Measurements from ENCODE around the gene INPP5E.

INPP5E gene

GRCh38 chr9:136465500-136466154 is 26.0 kb upstream of the INPP5E start:
- Histone ChIP-seq H3K4me1 (ENCODE audit: insufficient read depth, low read length, severe bottlenecking) (no peaks in the 10 kb centered on the region), H3K79me2 (ENCODE audit: insufficient read depth, low read length) (no peaks in the 10 kb centered on the region), H3K9me3 (ENCODE audit: low read length) (no peaks in the 10 kb centered on the region), H3K27ac (ENCODE audit: low read depth, low read length, poor library complexity, severe bottlenecking) (no peak overlapping the region), H3K36me3 (ENCODE audit: insufficient read depth, low read length) (peaks cover 97% of the 10 kb centered on the region), H3K9ac (ENCODE audit: low read length) (no peak overlapping the region), H3K4me3 (ENCODE audit: low read depth, low read length, poor library complexity, severe bottlenecking) (no peak overlapping the region), H3K9me2 (ENCODE audit: low read depth, low read length) (no peaks in the 10 kb centered on the region), H3K27me3 (ENCODE audit: insufficient read depth, low read length) (no peaks in the 10 kb centered on the region), H3F3A (ENCODE audit: insufficient read depth, low read length) (no peaks in the 10 kb centered on the region), H3K4me2 (ENCODE audit: low read length) (no peak overlapping the region), H4K20me1 (ENCODE audit: insufficient read depth, low read length) (no peaks in the 10 kb centered on the region), H2AFZ (ENCODE audit: low read length) (no peak overlapping the region)
- no peak for TF ChIP-seq EZH2 (IDR thresholded peaks at IDR 0.05; ENCODE audit: borderline replicate concordance, low read length)
- TF ChIP-seq, protein P1, sequence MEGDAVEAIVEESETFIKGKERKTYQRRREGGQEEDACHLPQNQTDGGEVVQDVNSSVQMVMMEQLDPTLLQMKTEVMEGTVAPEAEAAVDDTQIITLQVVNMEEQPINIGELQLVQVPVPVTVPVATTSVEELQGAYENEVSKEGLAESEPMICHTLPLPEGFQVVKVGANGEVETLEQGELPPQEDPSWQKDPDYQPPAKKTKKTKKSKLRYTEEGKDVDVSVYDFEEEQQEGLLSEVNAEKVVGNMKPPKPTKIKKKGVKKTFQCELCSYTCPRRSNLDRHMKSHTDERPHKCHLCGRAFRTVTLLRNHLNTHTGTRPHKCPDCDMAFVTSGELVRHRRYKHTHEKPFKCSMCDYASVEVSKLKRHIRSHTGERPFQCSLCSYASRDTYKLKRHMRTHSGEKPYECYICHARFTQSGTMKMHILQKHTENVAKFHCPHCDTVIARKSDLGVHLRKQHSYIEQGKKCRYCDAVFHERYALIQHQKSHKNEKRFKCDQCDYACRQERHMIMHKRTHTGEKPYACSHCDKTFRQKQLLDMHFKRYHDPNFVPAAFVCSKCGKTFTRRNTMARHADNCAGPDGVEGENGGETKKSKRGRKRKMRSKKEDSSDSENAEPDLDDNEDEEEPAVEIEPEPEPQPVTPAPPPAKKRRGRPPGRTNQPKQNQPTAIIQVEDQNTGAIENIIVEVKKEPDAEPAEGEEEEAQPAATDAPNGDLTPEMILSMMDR (IDR thresholded peaks at IDR 0.05; ENCODE audit: low read length): no peak

DNA sequence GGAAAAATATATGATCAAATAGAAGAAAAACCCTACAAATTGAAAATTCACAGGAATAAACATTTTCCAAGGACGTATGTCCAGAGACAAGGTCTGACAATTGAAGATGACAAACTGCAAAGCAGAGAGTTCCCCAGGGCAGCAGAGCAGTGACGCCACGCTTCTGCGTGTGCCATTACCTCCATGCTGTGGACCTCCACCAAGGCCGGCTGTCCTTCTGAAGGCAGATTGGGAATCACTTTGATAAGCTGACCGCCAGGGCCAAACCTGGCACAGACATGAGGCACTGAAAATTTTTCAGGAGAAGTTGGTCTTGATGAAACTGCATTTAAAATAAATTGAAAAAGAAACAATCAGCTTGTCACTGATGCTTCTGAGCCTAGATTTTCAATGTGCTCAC is 24.6 kb upstream of the INPP5E start:
- Histone ChIP-seq H3K9me3 (ENCODE audit: low read length) (no peaks in the 10 kb centered on the region), H3K4me2 (ENCODE audit: low read length) (no peak overlapping the region), H3K9me2 (ENCODE audit: low read depth, low read length) (no peaks in the 10 kb centered on the region), H3K4me1 (ENCODE audit: insufficient read depth, low read length, severe bottlenecking) (no peaks in the 10 kb centered on the region), H2AFZ (ENCODE audit: low read length) (no peak overlapping the region), H3K4me3 (ENCODE audit: low read depth, low read length, poor library complexity, severe bottlenecking) (no peak overlapping the region), H3F3A (ENCODE audit: insufficient read depth, low read length) (no peaks in the 10 kb centered on the region), H4K20me1 (ENCODE audit: insufficient read depth, low read length) (no peaks in the 10 kb centered on the region), H3K36me3 (ENCODE audit: insufficient read depth, low read length) (peaks cover 95% of the 10 kb centered on the region), H3K27me3 (ENCODE audit: insufficient read depth, low read length) (no peaks in the 10 kb centered on the region), H3K9ac (ENCODE audit: low read length) (no peak overlapping the region), H3K79me2 (ENCODE audit: insufficient read depth, low read length) (no peaks in the 10 kb centered on the region), H3K27ac (ENCODE audit: low read depth, low read length, poor library complexity, severe bottlenecking) (no peak overlapping the region)
- TF ChIP-seq, protein P1 (IDR thresholded peaks at IDR 0.05; ENCODE audit: low read length): no peak
- no peak for TF ChIP-seq EZH2 (IDR thresholded peaks at IDR 0.05; ENCODE audit: borderline replicate concordance, low read length)

DNA sequence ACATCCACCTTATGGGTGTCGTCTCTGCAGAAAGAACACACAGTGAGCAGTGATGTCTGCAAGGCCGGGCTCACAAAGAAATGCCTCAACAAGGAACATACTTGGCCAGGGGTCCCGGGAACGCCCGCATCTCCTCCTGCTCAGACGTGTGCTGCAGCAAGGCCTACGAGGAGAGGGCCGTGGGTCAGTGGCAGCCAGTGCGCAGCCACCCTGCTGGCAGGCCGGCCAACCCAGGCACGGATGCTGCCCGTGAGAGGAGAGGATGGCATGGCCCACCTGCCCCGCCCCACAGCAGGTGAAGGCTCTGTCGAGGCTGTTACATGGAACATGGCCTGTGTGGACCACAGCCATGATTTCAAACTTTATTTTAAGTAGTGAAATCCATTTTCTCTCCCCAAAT is 23.9 kb upstream of the INPP5E start:
- Histone ChIP-seq H3K4me2 (ENCODE audit: low read length) (no peak overlapping the region), H3K36me3 (ENCODE audit: insufficient read depth, low read length) (peaks cover 95% of the 10 kb centered on the region), H3K27ac (ENCODE audit: low read depth, low read length, poor library complexity, severe bottlenecking) (no peak overlapping the region), H3K79me2 (ENCODE audit: insufficient read depth, low read length) (no peaks in the 10 kb centered on the region), H3K9ac (ENCODE audit: low read length) (no peak overlapping the region), H3K9me3 (ENCODE audit: low read length) (no peaks in the 10 kb centered on the region), H4K20me1 (ENCODE audit: insufficient read depth, low read length) (no peaks in the 10 kb centered on the region), H3K27me3 (ENCODE audit: insufficient read depth, low read length) (no peaks in the 10 kb centered on the region), H3K4me3 (ENCODE audit: low read depth, low read length, poor library complexity, severe bottlenecking) (no peak overlapping the region), H3F3A (ENCODE audit: insufficient read depth, low read length) (no peaks in the 10 kb centered on the region), H3K4me1 (ENCODE audit: insufficient read depth, low read length, severe bottlenecking) (no peaks in the 10 kb centered on the region), H2AFZ (ENCODE audit: low read length) (no peak overlapping the region), H3K9me2 (ENCODE audit: low read depth, low read length) (no peaks in the 10 kb centered on the region)
- no peak for TF ChIP-seq EZH2 (IDR thresholded peaks at IDR 0.05; ENCODE audit: borderline replicate concordance, low read length)
- TF ChIP-seq, protein P1 (IDR thresholded peaks at IDR 0.05; ENCODE audit: low read length): no peak
